Astrocyte (in vitro differentiated cells and primary cell): ENCODE results near the gene WDR64. TPM values are rescaled to one million over a fixed set of nuclear protein-coding genes. Genes with fewer than 3 reads are reported as not detected.
"Not testable (repeated sequence)": the region's sequence is repeated elsewhere in the genome, so short reads cannot be mapped to it uniquely, and the experiment has no call there.

Source experiments
- DNase-seq: peaks from one replicate; pipeline ENCODE4 v3.0.0-alpha.2; 2010; ENCODE audit warnings: low read depth
- FAIRE-seq: peaks from 2 replicates; lab custom pipeline; 2011; peaks lifted over from hg19 to GRCh38; lab: Jason Lieb, UNC
- H2AFZ ChIP-seq: 2 replicates; pipeline ENCODE4 v1.6.0; 2012; ENCODE audit warnings: low read depth, low read length, inconsistent platforms
- H3K27ac ChIP-seq: 2 replicates; pipeline ENCODE4 v1.5.1; 2011; ENCODE audit warnings: low read depth, low read length, inconsistent platforms
- H3K27me3 ChIP-seq: 2 replicates; pipeline ENCODE4 v1.6.0; 2011; ENCODE audit warnings: low read length, inconsistent platforms; ENCODE audit not compliant: insufficient read depth
- H3K36me3 ChIP-seq: 2 replicates; pipeline ENCODE4 v1.5.1; 2011; ENCODE audit warnings: low read length, inconsistent platforms; ENCODE audit not compliant: insufficient read depth
- H3K4me1 ChIP-seq: 2 replicates; pipeline ENCODE4 v1.5.1; 2011; ENCODE audit warnings: low read length, inconsistent platforms; ENCODE audit not compliant: insufficient read depth
- H3K4me2 ChIP-seq: 2 replicates; pipeline ENCODE4 v1.6.0; 2012; ENCODE audit warnings: low read length, inconsistent platforms
- H3K4me3 ChIP-seq: 2 replicates; pipeline ENCODE4 v1.5.1; 2011; ENCODE audit warnings: low read depth, mild to moderate bottlenecking, low read length, inconsistent platforms; ENCODE audit not compliant: insufficient read depth
- H3K79me2 ChIP-seq: 2 replicates; pipeline ENCODE4 v1.6.0; 2012; ENCODE audit warnings: mild to moderate bottlenecking, low read length, inconsistent platforms; ENCODE audit not compliant: insufficient read depth
- H3K9ac ChIP-seq: 2 replicates; pipeline ENCODE4 v1.6.0; 2012; ENCODE audit warnings: mild to moderate bottlenecking, low read length, inconsistent platforms
- H3K9me3 ChIP-seq: 2 replicates; pipeline ENCODE4 v1.5.1; 2012; ENCODE audit warnings: low read depth, mild to moderate bottlenecking, low read length, inconsistent platforms; ENCODE audit not compliant: insufficient read depth
- H4K20me1 ChIP-seq: 2 replicates; pipeline ENCODE4 v1.6.0; 2012; ENCODE audit warnings: low read length, inconsistent platforms; ENCODE audit not compliant: insufficient read depth
- H3K27ac Mint-ChIP-seq: one replicate; pipeline ENCODE4 v1.8.0; 2021; ENCODE audit warnings: mild to moderate bottlenecking, mixed read lengths; ENCODE audit not compliant: unreplicated experiment
- H3K27me3 Mint-ChIP-seq: one replicate; pipeline ENCODE4 v1.8.0; 2021; ENCODE audit warnings: low read depth, mixed read lengths; ENCODE audit not compliant: unreplicated experiment
- H3K36me3 Mint-ChIP-seq: one replicate; pipeline ENCODE4 v1.8.0; 2021; ENCODE audit warnings: low read depth, mixed read lengths; ENCODE audit not compliant: unreplicated experiment
- H3K4me1 Mint-ChIP-seq: one replicate; pipeline ENCODE4 v1.8.0; 2021; ENCODE audit warnings: low read depth, mixed read lengths; ENCODE audit not compliant: unreplicated experiment
- H3K4me3 Mint-ChIP-seq: one replicate; pipeline ENCODE4 v1.8.0; 2021; ENCODE audit warnings: mild to moderate bottlenecking, moderate library complexity, mixed read lengths; ENCODE audit not compliant: unreplicated experiment
- H3K9me3 Mint-ChIP-seq: one replicate; pipeline ENCODE4 v1.8.0; 2021; ENCODE audit warnings: mild to moderate bottlenecking, mixed read lengths; ENCODE audit not compliant: unreplicated experiment
- EZH2 ChIP-seq: IDR thresholded peaks from 2 replicates; pipeline ENCODE4 v1.6.1; 2012; ENCODE audit warnings: mild to moderate bottlenecking, low read length, inconsistent platforms; ENCODE audit not compliant: insufficient read depth
- total RNA-seq: library from RNA; stranded (reverse); gene quantifications from 2 replicates; pipeline ENCODE4 v1.2.1, GENCODE V29; 2021
- TF ChIP-seq, protein P1 (sequence below): IDR thresholded peaks from 2 replicates; pipeline ENCODE4 v1.5.1; 2011; ENCODE audit warnings: low read depth, mild to moderate bottlenecking, inconsistent platforms, low read length, moderate library complexity; ENCODE audit not compliant: insufficient read depth

Gene WDR64
- total RNA-seq, 1 donor from 2014 or later = not detected

GRCh38 chr1:241823925-241824324, 171.8 kb downstream of the WDR64 start:
- H3K27ac Mint-ChIP-seq = no peak overlapping the region
- H3K36me3 ChIP-seq = no peaks in the 10 kb centered on the region
- no peak overlapping the region for H3K27ac ChIP-seq
- no peaks in the 10 kb centered on the region for H3K79me2 ChIP-seq
- H4K20me1 ChIP-seq = no peaks in the 10 kb centered on the region
- no peak overlapping the region for H2AFZ ChIP-seq
- H3K4me3 ChIP-seq = no peak overlapping the region
- DNase-seq (no peak), FAIRE-seq (no peak)
- no peaks in the 10 kb centered on the region for H3K9me3 Mint-ChIP-seq
- peaks cover 4% of the 10 kb centered on the region for H3K4me1 ChIP-seq
- TF ChIP-seq, protein P1, sequence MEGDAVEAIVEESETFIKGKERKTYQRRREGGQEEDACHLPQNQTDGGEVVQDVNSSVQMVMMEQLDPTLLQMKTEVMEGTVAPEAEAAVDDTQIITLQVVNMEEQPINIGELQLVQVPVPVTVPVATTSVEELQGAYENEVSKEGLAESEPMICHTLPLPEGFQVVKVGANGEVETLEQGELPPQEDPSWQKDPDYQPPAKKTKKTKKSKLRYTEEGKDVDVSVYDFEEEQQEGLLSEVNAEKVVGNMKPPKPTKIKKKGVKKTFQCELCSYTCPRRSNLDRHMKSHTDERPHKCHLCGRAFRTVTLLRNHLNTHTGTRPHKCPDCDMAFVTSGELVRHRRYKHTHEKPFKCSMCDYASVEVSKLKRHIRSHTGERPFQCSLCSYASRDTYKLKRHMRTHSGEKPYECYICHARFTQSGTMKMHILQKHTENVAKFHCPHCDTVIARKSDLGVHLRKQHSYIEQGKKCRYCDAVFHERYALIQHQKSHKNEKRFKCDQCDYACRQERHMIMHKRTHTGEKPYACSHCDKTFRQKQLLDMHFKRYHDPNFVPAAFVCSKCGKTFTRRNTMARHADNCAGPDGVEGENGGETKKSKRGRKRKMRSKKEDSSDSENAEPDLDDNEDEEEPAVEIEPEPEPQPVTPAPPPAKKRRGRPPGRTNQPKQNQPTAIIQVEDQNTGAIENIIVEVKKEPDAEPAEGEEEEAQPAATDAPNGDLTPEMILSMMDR = no peak
- TF ChIP-seq EZH2 = no peak
- no peaks in the 10 kb centered on the region for H3K27me3 ChIP-seq
- peaks cover 2% of the 10 kb centered on the region for H3K27me3 Mint-ChIP-seq
- no peaks in the 10 kb centered on the region for H3K9me3 ChIP-seq
- peaks cover 4% of the 10 kb centered on the region for H3K4me1 Mint-ChIP-seq
- H3K4me2 ChIP-seq = no peak overlapping the region
- no peaks in the 10 kb centered on the region for H3K36me3 Mint-ChIP-seq
- H3K4me3 Mint-ChIP-seq = no peak overlapping the region
- H3K9ac ChIP-seq = no peak overlapping the region

- no peak for TF ChIP-seq EZH2
- TF ChIP-seq, protein P1 = no peak
- no peak for FAIRE-seq
- H3K4me2 ChIP-seq = no peak overlapping the region
- H2AFZ ChIP-seq = no peak overlapping the region
- Mint-ChIP-seq H3K27me3 (peaks cover 2% of the 10 kb centered on the region), H3K36me3 (no peaks in the 10 kb centered on the region), H3K4me3 (no peak overlapping the region), H3K9me3 (no peaks in the 10 kb centered on the region), H3K27ac (no peak overlapping the region), H3K4me1 (peaks cover 5% of the 10 kb centered on the region)
- H3K27ac ChIP-seq = no peak overlapping the region
- H3K27me3 ChIP-seq = no peaks in the 10 kb centered on the region
- no peak overlapping the region for H3K4me3 ChIP-seq
- DNase-seq = peak; percentile 29
- peaks cover 4% of the 10 kb centered on the region for H3K4me1 ChIP-seq
- no peaks in the 10 kb centered on the region for H4K20me1 ChIP-seq
- H3K36me3 ChIP-seq = no peaks in the 10 kb centered on the region
- no peak overlapping the region for H3K9ac ChIP-seq
- H3K79me2 ChIP-seq = no peaks in the 10 kb centered on the region
- H3K9me3 ChIP-seq = no peaks in the 10 kb centered on the region
Observed at GRCh38 chr1:241825581-241825980, 173.5 kb downstream of the WDR64 start.

GRCh38 chr1:241826613-241827012, 174.5 kb downstream of the WDR64 start:
- not testable (repeated sequence) for H3K4me2 ChIP-seq, H4K20me1 ChIP-seq, H3K27me3 ChIP-seq, H3K4me3 ChIP-seq, H3K36me3 ChIP-seq, H3K9ac ChIP-seq, H3K9me3 Mint-ChIP-seq, H3K4me1 Mint-ChIP-seq, H3K27ac ChIP-seq, FAIRE-seq, H3K9me3 ChIP-seq, H3K79me2 ChIP-seq, H3K27ac Mint-ChIP-seq, H2AFZ ChIP-seq, H3K4me1 ChIP-seq, H3K27me3 Mint-ChIP-seq, H3K4me3 Mint-ChIP-seq, DNase-seq, H3K36me3 Mint-ChIP-seq
